ENCODE results near the gene POFUT2.

The POFUT2 gene

DNA sequence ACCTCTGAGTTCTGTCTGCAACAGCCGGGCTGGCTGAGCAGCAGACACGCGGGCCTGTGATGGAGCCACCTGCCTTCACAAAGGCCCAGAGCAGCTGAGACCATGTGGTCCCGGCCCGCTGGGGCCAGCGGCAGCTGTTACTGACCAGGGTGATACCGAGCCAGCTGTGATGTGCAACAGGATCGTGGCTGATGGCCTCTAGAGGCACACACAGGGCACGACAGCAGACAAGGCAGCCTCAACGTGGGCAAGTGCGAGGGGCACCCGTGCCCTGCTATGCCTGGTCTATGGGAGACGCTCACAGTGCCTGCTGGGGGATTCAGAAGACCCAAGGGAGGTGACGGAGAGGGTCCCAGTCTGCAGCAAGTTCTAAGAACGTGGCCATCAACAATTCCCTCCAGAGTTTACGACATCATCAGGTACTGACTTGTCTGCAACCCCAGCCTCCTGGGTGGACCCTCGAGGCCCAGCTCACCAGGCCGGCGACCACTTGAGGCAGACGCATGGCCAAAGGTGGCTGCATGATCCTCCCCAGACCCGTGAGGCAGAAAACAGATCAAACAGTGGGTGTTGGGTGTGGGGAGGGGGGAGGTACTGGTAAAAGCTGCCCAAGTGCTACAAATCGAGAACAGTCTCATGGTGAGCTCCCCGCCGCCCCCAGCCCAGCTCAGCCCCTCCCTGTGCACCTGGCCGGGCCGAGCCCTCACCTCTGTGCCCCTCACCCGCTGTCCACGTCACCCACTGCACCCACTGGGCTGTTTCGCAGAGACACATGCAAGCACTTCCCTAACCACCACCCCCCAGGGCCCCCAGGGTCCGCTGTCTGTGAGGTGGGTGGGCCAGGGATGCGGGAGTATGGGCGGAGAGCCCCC is 6.0 kb downstream of the POFUT2 start:
- TF ChIP-seq GATA3 (IDR thresholded peaks at IDR 0.05; ENCODE audit: low read depth, low read length) (no peak), GATA2 (IDR thresholded peaks at IDR 0.05; ENCODE audit: low read depth, low read length) (no peak)

DNA sequence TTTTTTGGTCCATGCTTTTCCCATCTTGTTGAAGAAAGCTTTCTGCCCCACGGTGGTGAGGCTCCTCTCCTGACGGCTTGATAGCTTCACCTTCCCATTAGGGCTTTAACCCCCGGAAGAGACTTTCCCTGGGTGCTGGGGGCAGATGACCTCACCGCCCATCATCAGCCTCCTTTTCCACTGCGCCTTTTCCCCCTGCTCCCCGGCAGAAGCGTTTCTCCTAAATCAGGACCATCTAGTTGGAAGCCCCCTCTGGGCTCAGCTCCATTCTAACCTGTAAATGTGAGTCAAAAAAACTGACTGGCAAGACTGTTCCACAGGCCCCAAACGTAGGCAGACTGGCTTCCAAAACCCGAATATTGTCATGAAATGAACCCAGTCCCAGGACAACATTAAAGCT is 6.7 kb downstream of the POFUT2 start:
- TF ChIP-seq GATA3 (IDR thresholded peaks at IDR 0.05; ENCODE audit: low read depth, low read length) = no peak

- TF ChIP-seq GATA3 (IDR thresholded peaks at IDR 0.05; ENCODE audit: low read depth, low read length) (no peak), GATA2 (IDR thresholded peaks at IDR 0.05; ENCODE audit: low read depth, low read length) (no peak)
Measured at GRCh38 chr21:45280178-45280821, 7.4 kb downstream of the POFUT2 start.

DNA sequence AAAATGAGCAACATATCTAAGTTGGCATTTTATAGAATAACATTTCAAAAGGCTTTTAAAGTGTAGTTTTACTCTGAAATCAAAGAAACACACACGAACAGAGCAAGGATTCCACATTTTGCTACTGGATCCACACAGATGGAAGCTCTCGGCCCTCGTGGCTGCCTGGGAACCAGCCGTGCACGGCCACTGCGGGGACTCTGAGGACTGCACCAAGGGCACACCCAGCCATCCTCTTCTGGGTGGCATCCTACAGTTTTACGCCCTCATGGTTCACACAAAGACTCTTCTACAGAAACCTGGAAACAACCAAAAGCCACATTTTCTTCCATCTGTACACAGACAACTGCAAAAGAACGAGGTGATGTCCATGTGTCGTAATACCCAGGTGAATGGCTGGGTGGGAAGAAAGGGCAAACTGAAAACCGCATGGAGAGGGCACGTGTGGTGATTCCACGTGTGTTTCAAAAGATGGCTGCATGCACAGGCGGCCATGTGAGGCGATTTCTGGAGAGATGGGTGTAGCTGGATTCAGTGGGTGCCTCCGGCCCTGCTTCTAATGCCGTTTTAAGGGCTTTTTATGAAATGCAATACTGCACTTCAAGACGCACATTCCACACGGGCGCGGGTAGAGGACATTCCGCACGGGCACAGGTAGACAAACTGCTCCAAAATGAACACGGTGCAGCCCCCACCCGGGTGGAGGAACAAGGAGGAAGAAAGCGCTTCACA is 8.1 kb downstream of the POFUT2 start:
- TF ChIP-seq GATA3 (IDR thresholded peaks at IDR 0.05; ENCODE audit: low read depth, low read length) (no peak), GATA2 (IDR thresholded peaks at IDR 0.05; ENCODE audit: low read depth, low read length) (no peak)

GRCh38 chr21:45278156-45278911 is 9.4 kb downstream of the POFUT2 start:
- TF ChIP-seq GATA3 (IDR thresholded peaks at IDR 0.05; ENCODE audit: low read depth, low read length) (no peak), GATA2 (IDR thresholded peaks at IDR 0.05; ENCODE audit: low read depth, low read length) (no peak)

DNA sequence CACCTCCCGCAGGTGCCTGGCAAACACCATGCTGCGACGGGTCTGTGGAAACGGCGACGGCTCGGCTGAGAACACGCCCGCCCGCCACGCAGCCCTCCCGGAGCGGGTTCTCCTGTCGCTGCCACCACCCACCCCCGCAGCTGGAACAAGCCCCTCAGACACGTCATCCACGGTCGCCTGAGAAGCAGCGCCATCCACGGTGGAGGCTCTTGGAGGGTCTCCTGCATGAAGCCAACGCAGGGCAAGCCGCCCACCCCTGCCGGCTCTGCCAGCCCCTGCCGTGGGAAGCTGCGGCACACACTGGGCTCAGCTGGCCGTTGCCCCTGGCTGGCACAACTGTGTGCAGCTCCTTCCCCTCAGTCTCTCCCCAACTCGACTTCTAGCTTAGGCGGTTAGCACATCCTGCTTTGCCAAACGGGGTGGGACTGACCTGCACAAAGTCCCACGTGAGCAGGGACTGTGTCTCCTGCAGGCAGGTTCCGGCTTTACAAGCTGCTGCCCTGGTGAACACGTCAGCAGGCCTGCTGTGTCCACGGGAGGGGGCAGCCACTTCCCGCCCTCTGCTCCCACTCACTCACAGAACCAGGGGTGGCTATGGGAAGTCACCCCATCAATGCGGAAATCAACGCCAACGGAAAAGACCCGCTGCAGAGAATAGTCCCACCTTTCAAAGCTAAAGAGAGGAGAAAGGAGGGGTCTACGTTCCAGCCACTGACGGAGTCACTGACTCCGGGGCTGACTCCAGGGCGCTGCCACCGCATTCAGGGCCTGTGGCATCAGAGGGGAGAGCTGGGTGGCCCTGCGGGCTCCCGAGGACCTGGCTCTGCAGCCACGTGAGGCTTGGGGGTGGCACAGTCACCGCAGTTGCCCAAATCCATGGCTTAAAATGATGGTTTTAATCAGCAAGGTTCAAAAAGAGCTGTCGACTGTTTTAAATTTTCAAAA is 10.3 kb downstream of the POFUT2 start:
- TF ChIP-seq GATA3 (IDR thresholded peaks at IDR 0.05; ENCODE audit: low read depth, low read length) (no peak), GATA2 (IDR thresholded peaks at IDR 0.05; ENCODE audit: low read depth, low read length) (no peak)

DNA sequence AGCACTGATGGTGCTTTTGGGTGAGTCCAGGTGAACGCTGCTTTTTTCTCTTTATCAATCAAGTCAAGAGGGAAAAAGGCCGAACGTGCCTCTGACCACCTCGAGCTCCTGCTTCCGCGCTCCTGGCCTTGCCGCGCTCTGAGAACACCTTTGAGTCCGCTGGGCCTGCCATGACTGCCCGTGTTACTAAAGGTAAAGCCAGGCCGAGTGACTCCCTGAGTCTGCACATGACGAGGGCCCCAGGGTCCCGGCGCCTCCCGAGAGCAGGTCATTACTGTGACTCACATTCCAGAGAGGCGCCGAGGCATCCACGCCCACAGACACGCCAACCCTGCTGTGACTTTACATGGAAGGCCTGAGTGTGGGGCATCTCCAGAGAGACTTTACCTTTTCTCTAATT is 11.1 kb downstream of the POFUT2 start:
- no peak for TF ChIP-seq GATA2 (IDR thresholded peaks at IDR 0.05; ENCODE audit: low read depth, low read length)
- TF ChIP-seq GATA3 (IDR thresholded peaks at IDR 0.05; ENCODE audit: low read depth, low read length) = no peak

GRCh38 chr21:45270306-45270821 is 17.3 kb downstream of the POFUT2 start:
- TF ChIP-seq GATA2 (IDR thresholded peaks at IDR 0.05; ENCODE audit: low read depth, low read length) = no peak
- no peak for TF ChIP-seq GATA3 (IDR thresholded peaks at IDR 0.05; ENCODE audit: low read depth, low read length)

DNA sequence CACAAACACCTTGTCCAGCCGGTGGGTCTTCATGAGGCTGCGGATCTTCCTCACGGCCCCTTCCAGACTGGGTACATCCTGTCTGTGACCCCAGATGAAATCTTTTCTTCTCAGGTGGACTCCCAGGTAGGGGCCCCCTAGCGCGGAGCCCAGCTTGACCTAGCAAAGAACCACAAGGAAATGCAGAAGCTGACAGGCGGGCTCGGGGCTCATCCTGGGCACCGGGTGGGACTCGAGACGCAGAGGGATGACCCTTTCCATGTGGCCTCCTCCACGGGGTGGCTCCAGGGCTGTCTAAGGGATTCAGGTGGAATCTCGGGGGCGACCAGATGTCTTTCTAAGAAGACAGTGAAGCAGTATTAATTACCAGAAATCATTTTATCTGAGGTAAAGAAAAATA is 17.8 kb downstream of the POFUT2 start:
- TF ChIP-seq GATA2 (IDR thresholded peaks at IDR 0.05; ENCODE audit: low read depth, low read length) (no peak), GATA3 (IDR thresholded peaks at IDR 0.05; ENCODE audit: low read depth, low read length) (no peak)

- no peak for TF ChIP-seq GATA2 (IDR thresholded peaks at IDR 0.05; ENCODE audit: low read depth, low read length)
- TF ChIP-seq GATA3 (IDR thresholded peaks at IDR 0.05; ENCODE audit: low read depth, low read length) = no peak
Measured at GRCh38 chr21:45267390-45267760, 20.3 kb downstream of the POFUT2 start.

DNA sequence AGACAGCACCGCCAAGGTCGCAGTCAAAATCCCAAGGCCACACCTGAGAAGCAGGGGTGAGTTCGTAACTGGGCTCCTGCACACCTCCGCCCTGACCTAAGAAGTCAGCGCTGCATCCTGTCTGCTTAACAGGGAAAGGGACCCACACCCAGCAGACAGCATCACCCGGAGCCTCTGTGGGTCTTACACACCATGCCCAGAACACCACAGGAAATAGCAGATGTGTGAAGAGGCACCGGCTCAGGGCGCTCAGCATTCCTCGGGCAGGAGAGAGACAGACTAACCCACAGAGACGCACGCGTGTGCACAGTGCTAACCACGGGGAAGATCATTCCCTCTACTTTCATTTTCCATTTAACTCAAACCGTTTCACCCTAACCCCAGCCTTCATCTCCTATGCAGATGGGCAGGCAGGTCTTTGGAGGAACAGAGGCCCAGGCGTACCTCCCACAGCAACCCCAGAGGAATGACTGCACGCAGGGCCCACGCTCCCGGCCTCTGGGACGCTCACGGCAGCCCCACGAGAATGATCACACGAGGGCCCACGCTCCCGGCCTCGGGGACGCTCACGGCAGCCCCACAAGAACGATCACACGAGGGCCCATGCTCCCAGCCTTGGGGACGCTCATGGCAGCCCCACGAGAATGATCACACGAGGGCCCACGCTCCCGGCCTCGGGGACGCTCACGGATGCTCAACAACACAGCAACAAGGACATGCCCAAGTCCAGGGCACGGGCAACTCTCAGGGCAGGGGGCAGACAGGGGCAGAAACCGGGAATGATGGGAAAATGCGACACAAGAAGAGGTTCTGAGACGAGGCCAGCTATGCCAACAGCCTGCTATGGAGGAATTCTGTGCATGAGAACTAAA is 20.9 kb downstream of the POFUT2 start:
- TF ChIP-seq GATA2 (IDR thresholded peaks at IDR 0.05; ENCODE audit: low read depth, low read length) (no peak), GATA3 (IDR thresholded peaks at IDR 0.05; ENCODE audit: low read depth, low read length) (no peak)
